HG03432 (cell line): ENCODE data around the gene BRSK2.

Experiments used
- ATAC-seq: cut with Tn5 transposase; IDR thresholded peaks from one replicate; pipeline ENCODE4 v1.9.1; 2021; ENCODE audit warnings: mild to moderate bottlenecking, moderate library complexity; ENCODE audit not compliant: unreplicated experiment

BRSK2 gene

DNA sequence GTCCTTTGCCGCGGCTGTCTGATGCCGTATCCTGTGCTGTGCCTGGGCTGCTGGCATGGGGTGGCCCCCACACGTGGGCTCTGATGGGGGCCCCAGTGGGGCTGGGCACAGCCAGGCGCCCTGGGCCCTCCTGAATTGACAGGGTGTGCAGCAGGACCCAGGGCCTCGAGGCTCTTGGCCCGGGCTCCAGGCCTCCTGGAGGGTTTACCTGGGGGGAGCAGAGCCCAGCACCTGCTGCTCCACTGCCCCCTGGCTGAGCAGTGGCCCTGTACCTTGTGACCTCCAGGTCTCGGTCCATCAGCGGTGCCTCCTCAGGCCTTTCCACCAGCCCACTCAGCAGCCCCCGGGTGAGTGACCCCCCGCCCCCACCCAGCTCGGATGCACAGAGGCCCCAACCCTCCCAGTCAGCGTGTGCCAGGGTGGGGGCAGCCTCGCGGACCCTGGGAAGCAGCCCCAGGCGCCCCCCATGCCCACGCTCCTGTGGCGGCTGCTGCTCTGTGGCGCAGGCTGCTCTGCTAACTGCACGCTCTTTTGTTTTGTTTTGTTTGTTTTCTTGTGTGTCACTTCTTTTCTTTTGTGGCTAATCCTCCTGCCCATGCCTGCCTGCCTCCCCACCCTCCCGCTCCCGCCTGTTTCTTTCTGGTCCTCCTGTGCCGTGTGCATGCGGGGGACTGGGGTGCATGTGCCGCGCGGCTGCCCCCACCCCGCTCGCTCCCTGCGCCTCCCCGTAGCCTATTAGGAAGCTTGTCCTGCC is 59.9 kb downstream of the BRSK2 start:
- no peak for ATAC-seq

DNA sequence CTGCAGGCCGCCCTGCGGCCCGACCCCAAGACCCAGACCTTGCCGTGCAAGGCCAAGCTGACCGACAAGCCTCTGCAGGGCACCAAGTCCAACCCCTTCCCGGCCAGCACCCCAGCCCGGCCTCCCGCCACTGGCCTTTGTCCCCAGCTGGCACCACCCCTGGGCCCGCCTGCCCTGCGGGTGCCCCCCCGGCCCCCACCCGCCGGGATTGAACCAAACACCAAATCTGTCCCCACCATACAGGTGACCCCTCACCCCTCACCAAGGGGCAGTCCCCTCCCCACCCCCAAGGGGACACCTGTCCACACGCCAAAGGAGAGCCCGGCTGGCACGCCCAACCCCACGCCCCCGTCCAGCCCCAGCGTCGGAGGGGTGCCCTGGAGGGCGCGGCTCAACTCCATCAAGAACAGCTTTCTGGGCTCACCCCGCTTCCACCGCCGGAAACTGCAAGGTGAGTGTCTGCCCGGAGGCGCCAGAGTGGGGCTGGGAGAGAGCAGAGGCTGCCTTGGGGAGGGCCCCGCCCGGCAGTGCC is 60.7 kb downstream of the BRSK2 start:
- ATAC-seq = no peak

DNA sequence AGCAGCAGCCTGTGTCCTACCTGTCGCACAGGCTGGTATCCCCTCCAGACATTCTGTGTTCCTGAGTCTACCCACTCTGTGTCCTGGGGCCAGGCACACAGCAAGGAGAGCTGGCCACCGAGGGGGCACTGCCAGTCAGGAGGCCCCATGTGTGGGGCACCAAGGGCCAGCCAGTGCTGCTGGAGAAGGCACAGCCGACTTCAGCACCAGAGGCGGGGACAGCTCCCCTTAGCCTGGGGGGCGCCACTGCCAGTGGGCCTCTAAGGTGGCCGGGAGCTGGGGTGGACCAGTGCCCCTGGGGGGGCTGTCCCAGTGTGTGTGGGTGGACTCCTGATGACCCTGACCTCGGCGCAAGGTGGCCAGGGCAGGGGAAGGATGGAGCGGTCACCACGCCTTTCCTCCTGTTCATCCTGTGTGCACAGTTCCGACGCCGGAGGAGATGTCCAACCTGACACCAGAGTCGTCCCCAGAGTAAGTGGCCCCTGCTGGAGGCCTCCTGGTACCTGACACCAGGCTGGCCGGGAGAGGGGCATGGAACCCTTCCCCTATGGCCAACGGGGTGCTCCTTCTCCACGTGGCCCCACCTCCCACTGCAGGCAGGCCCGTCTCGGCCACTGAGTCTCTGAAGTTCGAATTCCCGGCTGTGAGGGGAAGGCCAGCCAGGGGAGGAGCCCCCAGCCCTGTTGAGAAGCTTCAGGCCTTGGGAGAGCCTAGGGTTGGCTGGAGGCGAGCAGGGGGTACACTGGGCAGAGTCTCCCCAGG is 61.4 kb downstream of the BRSK2 start:
- no peak for ATAC-seq

DNA sequence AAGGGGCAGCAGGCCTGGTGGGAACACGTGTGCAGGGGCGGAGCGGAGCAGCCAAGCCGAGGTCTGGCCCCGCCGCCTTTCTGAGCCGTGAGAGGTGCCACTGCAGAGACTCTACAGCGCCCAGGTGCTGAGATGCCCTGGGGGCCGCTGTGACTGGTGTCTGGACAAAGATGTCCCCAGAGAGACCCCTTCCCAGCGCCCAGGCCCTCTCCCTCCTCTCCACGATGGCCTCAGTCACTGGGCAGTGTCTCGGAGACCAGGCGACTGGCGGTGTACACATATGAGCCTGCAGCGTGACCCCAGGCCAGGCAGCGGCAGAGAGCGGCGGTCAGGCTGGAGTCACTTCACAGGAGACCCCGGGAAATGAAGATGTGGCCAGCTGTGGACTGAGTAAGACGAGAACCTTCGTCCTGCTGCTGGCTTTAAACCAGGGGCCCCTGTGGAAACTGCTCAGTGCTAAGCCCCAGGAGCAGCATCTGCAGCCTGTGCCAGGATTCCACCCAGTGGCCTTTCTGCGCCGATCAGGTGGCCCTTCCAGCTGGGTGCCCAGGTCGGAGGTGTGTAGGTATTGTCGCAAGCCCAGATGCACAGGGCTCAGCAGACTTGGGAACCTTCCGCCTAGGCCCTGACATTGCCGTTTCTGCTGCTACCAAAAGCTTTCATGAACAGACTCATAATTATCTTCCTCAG is 62.2 kb downstream of the BRSK2 start:
- no peak for ATAC-seq

DNA sequence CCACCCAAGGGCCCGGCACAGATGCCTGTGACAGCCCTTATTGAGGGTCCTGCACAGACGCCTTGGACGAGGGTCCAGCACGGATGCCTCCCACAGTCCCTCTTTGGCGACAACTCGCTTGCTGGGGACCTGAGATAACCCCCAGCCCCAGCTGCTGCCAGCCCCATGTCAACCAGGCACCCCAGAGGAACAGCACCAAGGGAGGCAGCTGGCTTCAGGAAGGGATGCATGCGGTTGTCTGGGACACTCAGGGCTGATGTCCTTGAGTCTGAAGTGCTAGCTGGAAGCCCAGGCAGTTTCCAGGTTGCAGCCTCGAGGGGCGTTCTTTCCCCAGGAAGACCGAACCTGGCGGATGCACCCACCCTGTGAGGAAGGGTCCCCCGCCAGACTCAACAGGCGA is 63.0 kb downstream of the BRSK2 start:
- ATAC-seq = no peak

DNA sequence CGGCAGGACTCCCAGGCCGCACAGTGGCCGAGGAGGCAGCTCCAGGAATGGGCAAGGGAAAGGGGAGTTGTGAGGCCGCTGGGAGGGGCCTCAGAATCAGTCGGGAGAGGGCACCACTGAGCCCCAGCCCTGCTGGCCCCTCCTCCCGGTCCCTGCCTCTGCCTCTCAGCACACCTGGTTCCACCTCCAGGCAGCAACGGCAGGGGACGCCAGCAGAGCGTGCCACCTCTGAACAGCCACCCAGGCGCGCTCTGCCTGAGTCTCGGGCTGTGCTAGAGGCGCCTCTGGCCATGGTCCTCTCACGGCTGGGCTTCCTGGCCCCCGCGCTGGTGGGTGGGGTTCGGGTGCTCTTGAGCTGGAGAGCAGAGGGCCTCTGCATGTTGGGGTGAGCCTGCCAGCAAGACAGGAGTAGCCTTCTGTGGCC is 63.9 kb downstream of the BRSK2 start:
- no peak for ATAC-seq

DNA sequence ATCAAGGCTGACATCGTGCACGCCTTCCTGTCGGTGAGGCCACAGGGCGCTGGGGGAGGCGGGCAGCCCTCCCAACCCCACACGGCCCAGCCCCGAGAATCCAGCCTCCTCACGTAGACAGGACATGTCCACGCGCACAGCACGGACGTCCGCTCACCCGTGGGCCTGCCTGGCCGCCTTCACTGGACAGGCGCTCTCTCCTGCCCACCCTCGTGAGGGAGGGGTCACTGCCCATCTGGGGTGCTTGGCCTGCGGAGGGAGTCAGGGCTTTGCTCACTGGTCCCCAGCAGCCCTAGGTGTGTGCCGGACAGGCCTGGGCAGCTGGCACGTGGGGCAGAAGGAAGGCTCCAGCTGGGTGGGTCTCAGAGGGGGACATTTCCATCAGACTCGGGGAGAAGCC is 64.8 kb downstream of the BRSK2 start:
- no peak for ATAC-seq

DNA sequence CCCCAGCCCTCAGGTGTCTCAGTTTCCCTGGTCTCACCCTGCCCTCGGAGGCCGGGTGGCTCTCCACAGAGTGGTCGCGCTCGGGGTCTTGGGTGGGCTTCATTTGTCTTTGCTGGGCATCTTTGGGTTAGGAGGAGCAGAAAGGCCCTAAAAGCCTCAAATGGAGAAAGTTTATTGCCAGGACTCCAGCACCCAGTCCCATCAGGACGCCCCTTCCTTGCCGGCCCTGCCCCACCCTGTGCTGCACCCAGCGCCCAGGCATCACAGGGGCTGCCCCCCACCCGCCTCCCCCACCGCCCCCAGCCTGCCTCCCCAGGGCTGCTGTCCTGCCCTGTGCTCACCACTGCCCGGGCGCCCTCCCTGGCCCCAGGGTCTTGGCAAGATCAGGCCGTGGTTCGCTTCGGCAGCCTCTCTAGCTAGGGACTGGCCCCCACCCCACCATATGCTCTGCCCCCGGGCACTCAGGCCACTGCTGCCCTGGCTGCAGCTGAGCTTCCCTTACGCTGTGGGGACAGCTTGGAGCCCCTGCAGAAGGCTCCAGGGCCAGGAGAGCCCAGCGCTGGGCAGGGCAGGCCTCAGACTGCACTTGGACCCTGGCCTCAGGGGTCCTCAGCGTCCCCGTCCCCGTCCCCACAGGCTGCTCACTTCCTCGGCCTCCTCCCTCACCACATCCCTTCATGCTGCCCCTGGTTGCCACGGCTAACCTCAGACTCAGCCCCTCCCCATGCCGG is 65.5 kb downstream of the BRSK2 start:
- no peak for ATAC-seq

DNA sequence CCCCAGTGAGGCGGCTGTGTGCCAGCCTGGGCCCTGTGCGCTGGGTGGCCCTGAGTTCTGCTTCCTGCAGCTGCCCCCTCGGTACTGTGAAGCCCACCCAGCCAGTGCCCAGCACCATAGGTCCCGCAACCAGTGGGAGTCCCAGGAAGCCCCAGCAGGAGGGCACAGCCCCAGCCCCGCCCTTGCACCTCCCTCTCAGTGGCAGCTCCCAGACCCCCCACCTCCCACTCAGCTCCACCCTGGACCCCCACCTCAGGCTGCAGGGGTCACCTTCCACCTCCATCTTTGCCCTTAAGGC is 66.0 kb downstream of the BRSK2 start:
- no peak for ATAC-seq

DNA sequence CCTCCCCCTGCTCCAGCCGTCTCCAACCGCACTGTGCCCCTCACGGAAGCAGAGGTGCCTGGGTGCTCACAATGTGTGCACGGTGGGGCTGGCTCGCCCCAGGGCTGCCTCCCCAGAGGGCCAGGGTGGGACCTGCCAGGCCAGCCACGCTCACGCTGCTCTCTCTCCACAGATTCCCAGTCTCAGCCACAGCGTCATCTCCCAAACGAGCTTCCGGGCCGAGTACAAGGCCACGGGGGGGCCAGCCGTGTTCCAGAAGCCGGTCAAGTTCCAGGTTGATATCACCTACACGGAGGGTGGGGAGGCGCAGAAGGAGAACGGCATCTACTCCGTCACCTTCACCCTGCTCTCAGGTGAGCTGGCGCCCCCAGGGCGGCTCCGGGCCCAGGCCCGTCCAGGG is 66.4 kb downstream of the BRSK2 start:
- ATAC-seq = no peak

DNA sequence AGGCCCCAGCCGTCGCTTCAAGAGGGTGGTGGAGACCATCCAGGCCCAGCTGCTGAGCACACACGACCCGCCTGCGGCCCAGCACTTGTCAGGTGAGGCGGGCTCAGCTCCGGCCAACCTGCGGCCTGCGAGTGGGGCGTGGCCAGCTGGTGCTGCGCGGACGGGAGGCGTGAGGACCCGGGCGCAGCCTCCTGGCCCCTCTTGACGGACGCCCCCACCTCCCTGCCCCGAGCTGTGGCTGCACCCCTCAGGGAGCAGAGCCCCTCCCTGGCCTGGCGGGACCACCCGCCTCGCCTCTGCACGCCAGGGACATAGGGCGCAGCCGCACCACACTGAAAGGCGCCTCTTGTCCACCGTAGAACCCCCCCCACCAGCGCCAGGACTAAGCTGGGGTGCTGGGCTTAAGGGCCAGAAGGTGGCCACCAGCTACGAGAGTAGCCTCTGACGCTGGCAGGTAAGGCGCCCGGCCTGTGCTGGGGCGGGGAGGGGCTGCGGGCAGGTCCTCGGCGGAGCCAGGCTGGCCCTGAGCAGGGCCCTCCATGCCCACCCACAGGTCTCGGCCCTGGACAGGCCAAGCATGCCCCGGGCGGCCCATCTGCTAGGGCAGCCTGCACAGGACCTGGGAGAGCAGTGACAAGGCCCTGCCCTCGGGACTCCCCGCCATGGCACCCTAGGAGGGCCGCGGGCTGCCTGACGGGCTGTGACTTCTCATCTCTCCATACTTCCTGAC is 67.0 kb downstream of the BRSK2 start:
- no peak for ATAC-seq

DNA sequence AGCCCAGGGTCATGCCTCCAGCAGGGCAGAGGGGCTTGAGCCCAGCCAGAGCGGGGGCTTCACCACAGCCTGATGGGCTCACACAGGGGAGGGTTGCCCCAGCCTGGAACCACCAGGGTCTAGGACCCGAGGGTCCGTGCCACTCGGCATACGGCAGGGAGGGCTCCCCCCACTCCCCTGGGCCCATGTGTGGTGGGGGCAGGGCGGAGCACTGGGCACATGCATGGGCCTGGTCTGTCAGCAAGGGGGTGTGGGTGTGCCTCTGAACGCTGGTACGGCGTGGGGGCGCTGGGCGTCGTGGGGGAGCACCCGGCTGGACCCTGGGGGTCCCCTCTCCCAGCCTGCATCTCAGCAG is 67.6 kb downstream of the BRSK2 start:
- ATAC-seq = no peak

DNA sequence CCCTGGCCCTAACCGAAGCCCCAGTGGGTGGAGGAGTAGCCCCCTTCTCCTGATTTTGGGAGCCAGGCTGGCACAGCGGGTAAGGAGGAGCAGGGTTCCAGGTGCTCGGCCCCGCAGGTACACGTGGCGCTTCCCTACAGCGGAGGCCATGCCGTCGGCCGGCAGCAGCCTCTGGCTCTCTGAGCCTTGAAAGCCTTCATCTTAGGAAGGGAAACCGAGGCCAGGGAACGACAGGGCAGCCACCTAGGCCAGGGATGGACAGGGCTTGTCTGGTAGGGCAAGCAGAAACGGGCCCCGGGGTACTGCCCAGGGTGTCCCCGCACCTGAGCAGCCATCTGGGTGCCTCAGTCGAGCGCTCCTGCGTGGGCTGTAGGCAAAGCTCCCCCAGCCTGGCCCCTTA is 68.1 kb downstream of the BRSK2 start:
- no peak for ATAC-seq

DNA sequence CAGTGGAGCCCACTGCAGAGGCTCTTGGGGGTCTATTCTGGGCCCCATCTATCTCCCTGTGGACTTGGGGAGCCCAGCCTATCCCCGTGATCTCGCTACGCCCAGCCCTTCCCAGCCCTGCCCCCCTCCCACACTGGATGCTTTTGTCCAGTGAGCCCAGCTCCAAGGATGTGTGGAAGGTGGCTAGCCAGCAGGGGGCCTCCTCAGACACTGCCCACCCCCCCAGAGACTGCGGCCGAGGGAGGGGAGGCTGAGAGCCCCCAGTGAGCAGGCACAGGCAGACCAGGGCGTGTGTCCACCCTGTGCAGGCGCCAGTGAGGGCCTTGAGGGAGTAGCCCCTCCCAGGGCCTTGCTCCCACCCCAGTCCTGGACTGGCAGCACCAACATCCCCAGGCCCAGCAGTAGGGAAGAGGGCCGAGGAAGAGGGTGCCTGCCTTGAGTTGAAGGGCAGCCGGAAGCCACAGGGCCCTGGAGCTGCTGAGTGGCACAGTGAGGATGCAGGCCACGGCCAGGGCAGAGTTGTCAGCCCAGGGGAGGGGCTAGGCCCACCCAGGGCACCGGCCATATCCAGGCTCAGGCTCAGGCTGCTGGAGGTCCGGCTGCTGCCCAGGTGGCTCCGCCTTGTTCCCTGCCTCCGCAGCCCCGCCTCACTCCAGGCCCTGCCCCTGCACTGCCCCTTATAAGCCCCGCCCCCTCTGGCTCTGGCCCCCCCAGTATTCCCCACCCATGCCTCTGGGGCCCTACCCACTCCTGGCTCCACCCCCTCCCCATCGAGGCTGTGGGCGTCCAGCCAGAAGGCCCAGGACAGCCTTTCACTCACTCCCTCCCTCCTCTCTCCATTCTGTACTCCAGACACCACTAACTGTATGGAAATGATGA is 68.8 kb downstream of the BRSK2 start:
- ATAC-seq = no peak

DNA sequence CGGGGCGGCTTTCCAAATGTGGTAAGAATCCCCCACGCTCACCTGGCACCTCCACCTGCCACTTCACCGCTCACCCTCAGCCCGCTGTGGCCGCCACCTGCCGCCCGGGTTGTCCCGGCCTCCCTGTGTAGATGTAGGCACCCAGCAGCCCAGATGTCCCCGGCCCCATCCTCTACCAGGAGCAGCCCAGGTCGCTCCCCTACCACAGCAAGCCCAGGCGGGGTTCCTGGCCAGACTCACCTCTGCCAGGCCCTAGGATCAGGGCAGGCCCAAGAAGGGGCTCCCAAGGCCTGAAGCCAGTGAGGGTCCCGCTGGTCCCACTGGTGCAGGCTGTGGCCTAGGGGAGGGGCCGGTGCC is 69.5 kb downstream of the BRSK2 start:
- no peak for ATAC-seq

DNA sequence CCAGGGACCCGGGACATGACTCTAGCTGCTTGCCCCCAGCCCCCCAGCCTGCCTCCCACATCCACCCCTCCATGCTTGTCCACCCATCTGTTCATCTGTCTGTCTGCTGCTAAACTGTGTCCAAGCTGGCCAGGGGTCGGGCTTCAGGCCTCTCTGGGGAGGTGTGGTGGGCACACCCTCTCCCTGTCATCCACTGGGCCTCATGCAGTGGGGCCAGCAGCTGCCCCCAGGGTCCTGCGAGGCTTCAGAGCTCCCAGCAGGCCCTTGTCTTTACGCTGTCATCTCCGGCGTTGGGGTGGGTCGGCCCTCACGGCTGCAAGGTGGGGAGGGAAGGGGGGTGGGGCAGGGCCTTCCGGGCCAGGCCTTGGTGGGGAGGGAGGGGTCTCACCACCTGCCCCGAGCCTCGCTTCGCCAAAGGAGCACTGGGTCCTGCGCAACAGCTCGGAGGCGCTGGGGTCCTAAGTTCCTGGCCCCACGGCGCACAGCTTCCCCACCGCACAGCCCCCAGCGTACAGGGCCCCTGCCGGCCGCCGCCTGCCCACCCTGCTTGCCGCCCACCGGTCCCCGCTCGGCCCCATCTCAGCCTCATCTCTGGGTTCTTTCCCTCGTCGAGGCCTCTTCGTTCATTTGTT is 70.1 kb downstream of the BRSK2 start:
- no peak for ATAC-seq

DNA sequence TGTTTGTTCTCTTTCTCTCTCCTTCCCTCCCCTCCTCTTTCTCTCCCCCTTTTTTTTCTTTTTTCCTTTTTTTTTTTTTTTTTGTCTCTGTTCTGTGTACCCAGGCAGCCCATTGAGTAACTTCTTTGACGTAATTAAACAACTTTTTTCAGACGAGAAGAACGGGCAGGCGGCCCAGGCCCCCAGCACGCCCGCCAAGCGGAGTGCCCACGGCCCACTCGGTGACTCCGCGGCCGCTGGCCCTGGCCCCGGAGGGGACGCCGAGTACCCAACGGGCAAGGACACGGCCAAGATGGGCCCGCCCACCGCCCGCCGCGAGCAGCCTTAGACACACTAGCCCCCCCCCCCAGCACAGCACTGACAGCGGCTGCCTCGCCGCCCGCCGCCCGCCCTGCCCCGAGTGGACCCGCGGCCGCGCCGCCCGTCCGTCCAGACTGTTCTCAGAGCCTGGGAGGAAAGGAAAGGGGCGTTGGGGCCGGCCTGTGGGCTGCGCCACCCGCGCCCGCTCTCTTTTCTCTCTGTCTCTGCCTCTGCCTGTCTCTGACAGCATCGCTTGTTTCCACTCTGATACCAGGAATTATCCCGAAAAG is 70.8 kb downstream of the BRSK2 start:
- ATAC-seq = no peak

DNA sequence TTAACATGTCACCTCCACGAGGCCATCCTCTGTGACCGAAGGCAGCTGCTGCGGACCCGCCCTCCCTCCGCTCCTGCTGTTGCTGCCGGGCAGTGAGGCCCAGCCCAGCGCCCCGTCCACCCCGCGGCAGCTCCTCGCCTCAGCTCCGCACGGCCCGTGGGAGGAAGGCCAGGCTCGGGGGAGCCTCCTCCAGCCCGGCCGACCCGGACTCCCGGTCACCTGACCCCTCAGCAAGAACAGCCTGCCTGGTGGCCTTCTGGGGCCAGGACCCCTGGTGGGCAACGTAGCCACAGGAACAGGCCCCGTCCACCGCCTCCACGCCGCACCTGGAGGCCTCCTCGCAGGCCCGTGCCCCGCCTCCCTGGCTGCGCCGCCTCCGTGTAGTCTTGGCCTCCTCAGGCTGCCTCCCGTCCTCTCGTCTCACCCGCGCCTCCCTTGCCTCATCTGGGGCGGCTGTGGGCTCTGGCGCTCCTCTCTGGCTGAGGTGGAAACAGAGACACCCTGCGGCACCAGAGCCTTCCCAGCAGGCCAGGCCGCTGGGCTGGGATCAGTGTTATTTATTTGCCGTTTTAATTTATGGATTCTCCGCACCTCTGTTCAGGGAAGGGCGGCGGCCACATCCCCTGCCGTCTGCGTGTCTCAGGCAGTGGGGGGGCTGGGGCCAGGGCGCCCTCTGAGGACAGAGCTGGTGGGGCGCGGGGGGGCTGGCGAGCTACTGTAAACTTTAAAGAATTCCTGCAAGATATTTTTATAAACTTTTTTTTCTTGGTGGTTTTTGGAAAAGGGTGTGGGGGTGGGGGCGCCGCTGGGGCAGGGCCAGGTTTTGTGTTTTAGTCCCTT is 71.5 kb downstream of the BRSK2 start:
- no peak for ATAC-seq
